Esophagus (tissue), 2 donors: Measurements from ENCODE around the gene OR2W3. TPM values are rescaled to one million over a fixed set of nuclear protein-coding genes. Genes with fewer than 3 reads are reported as not detected.

Experiments used
- H3K27ac ChIP-seq, 2 donors: one replicate each; pipeline ENCODE4 v1.5.1; 2013; ENCODE audit warnings: low read depth in 2 of 2, mild to moderate bottlenecking in 2 of 2, inconsistent platforms in 1 of 2, low read length in 1 of 2, moderate library complexity in 1 of 2
- H3K27me3 ChIP-seq, 2 donors: one replicate each; pipeline ENCODE4 v1.6.1; 2013; ENCODE audit warnings: low read length in 2 of 2, control low read depth in 1 of 2, mild to moderate bottlenecking in 1 of 2; ENCODE audit not compliant: insufficient read depth in 2 of 2, control insufficient read depth in 1 of 2
- H3K36me3 ChIP-seq, 2 donors: one replicate each; pipeline ENCODE4 v1.6.1; 2013; ENCODE audit warnings: low read length in 1 of 2; ENCODE audit not compliant: control insufficient read depth in 2 of 2, insufficient read depth in 2 of 2
- H3K4me1 ChIP-seq, 2 donors: one replicate each; pipeline ENCODE4 v1.6.1; 2013; ENCODE audit warnings: low read length in 1 of 2; ENCODE audit not compliant: control insufficient read depth in 2 of 2, insufficient read depth in 2 of 2
- H3K4me3 ChIP-seq, 2 donors: one replicate each; pipeline ENCODE4 v1.5.1; 2013; ENCODE audit warnings: low read length in 2 of 2, mild to moderate bottlenecking in 2 of 2, low read depth in 1 of 2, moderate library complexity in 1 of 2
- H3K9me3 ChIP-seq, 2 donors: one replicate each; pipeline ENCODE4 v1.6.1; 2013; ENCODE audit warnings: mild to moderate bottlenecking in 2 of 2, low read depth in 1 of 2, low read length in 1 of 2, moderate library complexity in 1 of 2; ENCODE audit not compliant: control insufficient read depth in 2 of 2, insufficient read depth in 1 of 2
- WGBS, 2 donors: extraction: QIAGEN DNeasy Blood & Tissue Kit; methylation state at CpG; one replicate each; pipeline ENCODE4 v1.1.7; 2013; 5-methylcytosine and 5-hydroxymethylcytosine counted together
- polyA plus RNA-seq, 2 donors: library from polyadenylated mRNA; stranded (reverse); fragments of 200-250 nt; gene quantifications; one replicate each; pipeline ENCODE4 v1.2.3, GENCODE V29; 2013
- donor health status: healthy with polysubstance abuse.
- donor health status: Bipolar disorder and iron deficiency.

OR2W3 gene
- polyA plus RNA-seq, 2 donors = 0.12 TPM; not detected in 1

DNA sequence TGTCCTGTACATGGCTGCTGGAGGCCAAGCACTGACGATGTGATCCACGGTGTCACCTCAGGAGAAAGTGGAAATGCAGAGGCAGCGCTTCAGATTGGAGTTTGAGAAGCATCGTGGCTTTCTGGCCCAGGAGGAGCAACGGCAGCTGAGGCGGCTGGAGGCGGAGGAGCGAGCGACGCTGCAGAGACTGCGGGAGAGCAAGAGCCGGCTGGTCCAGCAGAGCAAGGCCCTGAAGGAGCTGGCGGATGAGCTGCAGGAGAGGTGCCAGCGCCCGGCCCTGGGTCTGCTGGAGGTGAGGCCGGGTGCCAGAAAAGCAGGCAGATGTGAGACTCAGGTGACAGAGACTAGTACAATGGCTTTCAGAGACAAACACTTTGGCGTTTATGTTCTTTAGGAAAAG, 30.7 kb upstream of the OR2W3 start:
- H3K36me3 ChIP-seq = no peaks in the 10 kb centered on the region
- no peaks in the 10 kb centered on the region for H3K9me3 ChIP-seq
- H3K27ac ChIP-seq = no peak overlapping the region
- no peak overlapping the region for H3K4me3 ChIP-seq
- H3K4me1 ChIP-seq = no peaks in the 10 kb centered on the region
- no peaks in the 10 kb centered on the region for H3K27me3 ChIP-seq
- WGBS, 2 donors = 86 to 88% methylated on average over 17 of the region's 17 CpGs

DNA sequence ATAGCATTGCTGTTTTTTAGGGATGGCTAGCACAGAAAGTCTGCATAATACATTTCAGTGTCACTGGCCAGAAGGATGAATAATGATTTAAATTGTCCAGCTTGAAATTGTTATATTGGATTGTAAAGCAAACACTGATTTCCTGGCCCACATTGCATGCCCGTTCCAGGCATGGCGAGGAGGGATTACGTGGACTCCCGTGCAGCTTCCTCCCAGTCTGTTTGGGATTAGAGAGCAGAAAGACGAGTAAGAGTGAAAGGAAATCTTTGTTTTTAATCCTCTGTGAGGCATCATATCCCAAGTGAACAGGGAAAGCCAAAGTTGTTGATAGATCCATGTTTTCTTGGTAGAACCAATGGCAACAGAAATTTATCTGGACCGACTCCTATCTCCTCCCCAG, 30.0 kb upstream of the OR2W3 start:
- Histone ChIP-seq H3K4me3 (no peak overlapping the region), H3K4me1 (no peaks in the 10 kb centered on the region), H3K27ac (no peak overlapping the region), H3K9me3 (peaks cover 0 to 3% of the 10 kb centered on the region in 2 donors), H3K36me3 (no peaks in the 10 kb centered on the region), H3K27me3 (no peaks in the 10 kb centered on the region)
- 69 to 79% methylated on average over 6 of the region's 6 CpGs for WGBS, 2 donors

DNA sequence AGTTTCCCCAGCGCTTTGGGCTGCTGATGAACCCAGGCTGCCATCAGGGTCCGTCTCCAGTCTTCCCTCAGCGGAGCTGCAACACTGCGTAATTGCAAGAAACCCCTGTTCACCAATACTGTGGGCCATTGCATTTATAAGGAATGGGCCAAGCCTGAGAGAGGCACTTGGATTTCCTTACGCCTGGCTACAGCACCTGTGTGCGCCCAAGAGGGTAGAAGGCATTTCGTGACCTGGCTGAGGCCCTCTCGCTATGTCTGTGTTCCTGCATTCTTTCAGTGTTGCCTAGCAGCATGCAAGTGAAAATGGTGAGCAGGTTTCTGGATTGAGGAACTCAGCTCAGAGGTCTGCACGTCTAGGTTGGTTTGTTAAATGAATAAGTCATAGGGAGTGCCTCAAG, 12.0 kb upstream of the OR2W3 start:
- peaks cover 0 to 3% of the 10 kb centered on the region in 2 donors for H3K9me3 ChIP-seq
- H3K27me3 ChIP-seq = no peaks in the 10 kb centered on the region
- 78 to 81% methylated on average over 9 of the region's 9 CpGs for WGBS, 2 donors
- no peaks in the 10 kb centered on the region for H3K36me3 ChIP-seq
- H3K27ac ChIP-seq = no peak overlapping the region
- H3K4me1 ChIP-seq = no peaks in the 10 kb centered on the region
- H3K4me3 ChIP-seq = no peak overlapping the region

DNA sequence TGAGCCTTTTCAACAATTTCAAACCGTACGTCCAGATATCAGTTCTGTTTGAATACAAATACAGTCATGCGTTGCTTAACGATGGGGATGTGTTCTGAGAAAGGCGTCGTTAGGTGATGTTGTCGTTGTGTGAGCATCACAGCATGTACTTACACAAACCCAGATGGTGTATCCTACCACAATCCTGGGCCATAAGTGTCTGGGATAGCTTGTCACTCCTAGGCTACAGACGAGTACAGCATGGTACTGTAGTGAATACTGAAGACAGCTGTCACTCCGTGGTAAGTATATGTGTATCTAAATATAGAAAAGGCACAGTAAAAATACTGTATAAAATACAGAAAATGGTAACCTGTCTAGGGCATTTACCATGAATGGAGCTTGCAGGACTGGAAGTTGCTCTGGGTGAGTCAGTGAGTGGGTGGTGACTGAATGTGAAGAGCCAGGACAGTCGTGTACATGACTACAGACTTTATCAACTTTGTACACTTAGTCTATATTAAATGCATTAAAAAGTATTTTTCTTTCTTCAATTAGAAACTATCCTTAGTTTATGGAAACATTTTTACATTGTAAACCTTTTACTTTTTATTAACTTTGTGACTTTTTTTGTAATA, 10.5 kb upstream of the OR2W3 start:
- H3K9me3 ChIP-seq = no peaks in the 10 kb centered on the region
- H3K27me3 ChIP-seq = no peaks in the 10 kb centered on the region
- no peaks in the 10 kb centered on the region for H3K4me1 ChIP-seq
- H3K36me3 ChIP-seq = no peaks in the 10 kb centered on the region
- WGBS, 2 donors = 87 to 89% methylated on average over 10 of the region's 10 CpGs
- H3K4me3 ChIP-seq = no peak overlapping the region
- H3K27ac ChIP-seq = no peak overlapping the region

DNA sequence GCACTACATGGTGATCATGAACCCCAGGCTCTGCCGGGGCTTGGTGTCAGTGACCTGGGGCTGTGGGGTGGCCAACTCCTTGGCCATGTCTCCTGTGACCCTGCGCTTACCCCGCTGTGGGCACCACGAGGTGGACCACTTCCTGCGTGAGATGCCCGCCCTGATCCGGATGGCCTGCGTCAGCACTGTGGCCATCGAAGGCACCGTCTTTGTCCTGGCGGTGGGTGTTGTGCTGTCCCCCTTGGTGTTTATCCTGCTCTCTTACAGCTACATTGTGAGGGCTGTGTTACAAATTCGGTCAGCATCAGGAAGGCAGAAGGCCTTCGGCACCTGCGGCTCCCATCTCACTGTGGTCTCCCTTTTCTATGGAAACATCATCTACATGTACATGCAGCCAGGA, 589 bp downstream of the OR2W3 start:
- no peaks in the 10 kb centered on the region for H3K36me3 ChIP-seq
- no peak overlapping the region for H3K4me3 ChIP-seq
- WGBS, 2 donors = 86 to 87% methylated on average over 14 of the region's 14 CpGs
- H3K27ac ChIP-seq = no peak overlapping the region
- H3K27me3 ChIP-seq = no peaks in the 10 kb centered on the region
- peaks cover 4 to 10% of the 10 kb centered on the region in 2 donors for H3K9me3 ChIP-seq
- no peaks in the 10 kb centered on the region for H3K4me1 ChIP-seq

DNA sequence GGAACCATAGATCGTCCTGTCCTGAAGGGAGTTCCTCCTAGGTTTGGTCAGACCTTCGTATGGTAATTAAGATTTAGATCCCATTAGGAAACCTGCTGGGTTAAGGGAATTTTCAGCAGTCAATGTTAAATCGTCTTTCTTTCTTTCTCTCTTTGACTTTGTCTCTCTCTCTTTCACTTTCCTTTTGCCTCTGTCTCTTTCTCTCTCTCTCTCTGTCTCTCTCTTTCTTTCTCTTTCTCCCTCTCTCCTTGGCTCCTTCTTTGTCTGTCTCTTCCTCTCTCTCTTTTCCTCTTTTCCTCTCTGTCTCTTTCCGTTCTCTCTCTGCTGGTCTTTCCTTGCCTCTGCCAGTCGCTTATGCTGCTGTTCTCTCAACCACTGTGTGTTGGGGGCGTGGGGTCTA, 8.7 kb downstream of the OR2W3 start:
- H3K27ac ChIP-seq = no peak overlapping the region
- H3K4me3 ChIP-seq = no peak overlapping the region
- H3K27me3 ChIP-seq = no peaks in the 10 kb centered on the region
- H3K9me3 ChIP-seq = peaks cover 0 to 4% of the 10 kb centered on the region in 2 donors
- H3K4me1 ChIP-seq = no peaks in the 10 kb centered on the region
- H3K36me3 ChIP-seq = no peaks in the 10 kb centered on the region
- WGBS, 2 donors = 71 to 76% methylated on average over 6 of the region's 6 CpGs

DNA sequence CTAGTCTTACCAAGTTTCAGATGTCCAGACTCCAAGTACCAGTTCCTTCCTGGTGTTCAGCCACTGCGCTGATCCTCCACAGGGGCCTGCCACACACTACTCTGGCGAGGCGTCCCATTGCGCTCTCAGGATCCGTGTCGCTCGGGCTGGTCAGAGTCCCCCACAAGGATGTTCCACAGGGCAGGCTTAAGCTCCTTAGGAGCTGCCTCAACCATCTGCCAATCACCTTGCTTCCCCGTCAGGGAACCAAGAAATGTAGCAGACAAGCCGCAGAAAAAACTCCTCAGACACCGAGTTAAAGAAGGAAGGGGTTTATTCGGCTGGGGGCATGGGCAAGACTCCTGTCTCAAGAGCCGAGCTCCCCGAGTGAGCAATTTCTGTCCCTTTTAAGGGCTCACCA, 9.8 kb downstream of the OR2W3 start:
- 84 to 87% methylated on average over 13 of the region's 13 CpGs for WGBS, 2 donors
- Histone ChIP-seq H3K9me3 (peaks cover 0 to 4% of the 10 kb centered on the region in 2 donors), H3K36me3 (no peaks in the 10 kb centered on the region), H3K4me3 (no peak overlapping the region), H3K27ac (no peak overlapping the region), H3K4me1 (no peaks in the 10 kb centered on the region), H3K27me3 (no peaks in the 10 kb centered on the region)

DNA sequence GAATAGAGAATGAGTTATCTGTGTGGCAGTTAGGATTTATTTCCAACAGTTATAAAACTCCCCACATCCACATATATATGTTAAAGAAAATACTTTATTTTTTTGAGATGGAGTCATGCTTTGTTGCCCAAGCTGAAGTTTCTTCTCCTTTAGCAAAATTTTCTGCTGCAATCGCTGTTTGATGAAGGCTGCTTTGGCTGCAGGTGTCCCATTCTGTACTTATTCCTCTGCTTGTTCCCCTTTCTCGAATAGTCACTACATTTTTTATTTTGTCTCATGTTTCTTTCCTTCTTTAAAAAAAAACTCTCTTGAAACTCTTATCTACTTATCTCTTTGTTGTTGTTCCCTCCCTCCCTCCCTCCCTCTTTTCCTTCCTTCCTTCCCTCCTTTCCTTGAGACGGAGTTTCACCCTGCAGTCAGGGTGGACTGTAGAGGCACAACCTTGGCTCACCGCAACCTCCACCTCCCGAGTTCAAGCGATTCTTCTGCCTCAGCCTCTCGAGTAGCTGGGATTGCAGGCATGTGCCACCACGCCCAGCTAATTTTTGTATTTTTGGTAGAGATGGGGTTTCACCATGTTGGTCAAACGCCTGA, 10.6 kb downstream of the OR2W3 start:
- Histone ChIP-seq H3K4me3 (no peak overlapping the region), H3K9me3 (peaks cover 0 to 4% of the 10 kb centered on the region in 2 donors), H3K27me3 (no peaks in the 10 kb centered on the region), H3K27ac (peak overlapping the region in 1 of 2 donors; percentile 22), H3K4me1 (no peaks in the 10 kb centered on the region), H3K36me3 (no peaks in the 10 kb centered on the region)
- 57 to 66% methylated on average over 9 of the region's 9 CpGs for WGBS, 2 donors

DNA sequence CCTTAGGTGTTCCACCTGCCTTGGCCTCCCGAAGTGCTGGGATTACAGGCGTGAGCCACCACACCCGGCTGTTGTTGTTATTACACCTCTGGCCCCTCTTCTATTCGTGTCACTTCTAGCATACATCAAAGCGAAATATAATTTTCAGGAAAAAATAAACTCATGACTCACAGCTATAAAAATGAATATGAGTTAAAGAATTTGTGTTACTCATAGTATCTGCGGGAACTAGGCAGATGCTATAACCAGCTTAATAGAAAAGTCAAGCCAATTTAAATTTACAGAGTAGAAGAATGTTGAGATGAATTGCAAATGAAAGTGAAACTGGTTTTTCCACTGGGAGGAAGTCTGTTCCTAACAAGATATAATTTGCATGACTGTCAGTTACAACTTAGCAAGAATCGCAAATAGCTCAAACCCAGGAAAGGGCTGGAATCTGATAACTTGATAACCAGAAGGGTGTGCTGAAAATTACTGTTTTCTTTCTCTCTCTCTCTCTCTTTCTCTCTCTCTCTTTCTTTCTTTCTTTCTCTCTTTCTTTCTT, 11.2 kb downstream of the OR2W3 start:
- H3K4me3 ChIP-seq = no peak overlapping the region
- 40 to 50% methylated on average over 7 of the region's 7 CpGs for WGBS, 2 donors
- no peaks in the 10 kb centered on the region for H3K4me1 ChIP-seq
- peak overlapping the region in 1 of 2 donors; percentile 22 for H3K27ac ChIP-seq
- H3K9me3 ChIP-seq = peaks cover 0 to 4% of the 10 kb centered on the region in 2 donors
- H3K36me3 ChIP-seq = no peaks in the 10 kb centered on the region
- H3K27me3 ChIP-seq = no peaks in the 10 kb centered on the region

DNA sequence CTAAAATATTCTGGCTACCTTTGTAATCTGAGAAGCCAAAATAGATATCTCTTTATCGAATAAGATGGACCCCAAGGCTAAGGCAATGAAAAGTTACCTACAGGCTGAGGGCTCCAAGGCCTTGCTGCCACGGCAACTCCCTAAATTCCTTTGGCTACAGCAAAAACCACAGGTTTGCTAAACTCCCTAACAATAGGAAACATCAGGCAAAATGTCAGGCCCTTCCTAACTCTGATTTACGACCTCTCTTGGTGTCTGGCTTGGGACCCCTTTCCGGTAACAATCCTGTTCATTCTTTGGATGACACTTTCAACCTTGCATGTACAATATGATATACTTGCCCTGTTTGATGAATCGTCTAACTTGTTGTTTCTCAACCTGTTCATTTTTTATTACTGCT, 13.4 kb downstream of the OR2W3 start:
- Histone ChIP-seq H3K9me3 (peaks cover 0 to 4% of the 10 kb centered on the region in 2 donors), H3K4me3 (no peak overlapping the region), H3K4me1 (no peaks in the 10 kb centered on the region), H3K36me3 (no peaks in the 10 kb centered on the region), H3K27me3 (no peaks in the 10 kb centered on the region), H3K27ac (no peak overlapping the region)
- 80% methylated on average over 5 of the region's 5 CpGs for WGBS, 2 donors
